Activated CD8-positive, alpha-beta memory T cell treated with anti-CD3 and anti-CD28 coated beads for 1 hour (primary cell): ENCODE measurements around the gene HIVEP1.

Source experiments
- DNase-seq, 2 donors: peaks; one replicate each; pipeline ENCODE4 v3.0.0-alpha.2; 2020; ENCODE audit warnings: low read depth in 1 of 2; ENCODE audit errors: extremely low read depth in 1 of 2

HIVEP1 gene

GRCh38 chr6:12114055-12114503, 102.0 kb downstream of the HIVEP1 start:
- DNase-seq: no peak

- DNase-seq: no peak
These were observed 102.9 kb downstream of the HIVEP1 start for GRCh38 chr6:12115001-12115400.

- no peak for DNase-seq
These were observed 103.4 kb downstream of the HIVEP1 start for GRCh38 chr6:12115492-12115891.

GRCh38 chr6:12116264-12116800, 104.2 kb downstream of the HIVEP1 start:
- no peak for DNase-seq

GRCh38 chr6:12116978-12117377, 104.9 kb downstream of the HIVEP1 start:
- no peak for DNase-seq

- no peak for DNase-seq
These were observed 106.5 kb downstream of the HIVEP1 start for GRCh38 chr6:12118607-12119006.

GRCh38 chr6:12119085-12119588, 107.0 kb downstream of the HIVEP1 start:
- no peak for DNase-seq

GRCh38 chr6:12125396-12125795, 113.3 kb downstream of the HIVEP1 start:
- no peak for DNase-seq

- DNase-seq: no peak
These were observed 113.9 kb downstream of the HIVEP1 start for GRCh38 chr6:12126051-12126450.

GRCh38 chr6:12129523-12129922, 117.4 kb downstream of the HIVEP1 start:
- no peak for DNase-seq

GRCh38 chr6:12132351-12133222, 120.5 kb downstream of the HIVEP1 start:
- no peak for DNase-seq

- DNase-seq: no peak
These were observed 122.5 kb downstream of the HIVEP1 start for GRCh38 chr6:12134581-12134980.

GRCh38 chr6:12134991-12135390, 122.9 kb downstream of the HIVEP1 start:
- no peak for DNase-seq

- DNase-seq: no peak
These were observed 124.8 kb downstream of the HIVEP1 start for GRCh38 chr6:12136905-12137304.

- DNase-seq: no peak
These were observed 125.4 kb downstream of the HIVEP1 start for GRCh38 chr6:12137480-12137879.

- DNase-seq: peak in 1 of 2 donors; percentile 2
These were observed 126.3 kb downstream of the HIVEP1 start for GRCh38 chr6:12138381-12138780.

- no peak for DNase-seq
These were observed 126.8 kb downstream of the HIVEP1 start for GRCh38 chr6:12138936-12139335.

- no peak for DNase-seq
These were observed 135.6 kb downstream of the HIVEP1 start for GRCh38 chr6:12147557-12148316.

- DNase-seq: no peak
These were observed 136.2 kb downstream of the HIVEP1 start for GRCh38 chr6:12148317-12148801.

- DNase-seq: no peak
These were observed 136.7 kb downstream of the HIVEP1 start for GRCh38 chr6:12148841-12149240.

- DNase-seq: no peak
These were observed 137.9 kb downstream of the HIVEP1 start for GRCh38 chr6:12149944-12150510.
